Iris pigment epithelial cell (primary cell): ENCODE data around the gene DAB1.

ENCODE experiments used
- DNase-seq: peaks from one replicate; pipeline ENCODE4 v3.0.0-alpha.2; 2011; ENCODE audit warnings: low read depth

Gene DAB1

DNA sequence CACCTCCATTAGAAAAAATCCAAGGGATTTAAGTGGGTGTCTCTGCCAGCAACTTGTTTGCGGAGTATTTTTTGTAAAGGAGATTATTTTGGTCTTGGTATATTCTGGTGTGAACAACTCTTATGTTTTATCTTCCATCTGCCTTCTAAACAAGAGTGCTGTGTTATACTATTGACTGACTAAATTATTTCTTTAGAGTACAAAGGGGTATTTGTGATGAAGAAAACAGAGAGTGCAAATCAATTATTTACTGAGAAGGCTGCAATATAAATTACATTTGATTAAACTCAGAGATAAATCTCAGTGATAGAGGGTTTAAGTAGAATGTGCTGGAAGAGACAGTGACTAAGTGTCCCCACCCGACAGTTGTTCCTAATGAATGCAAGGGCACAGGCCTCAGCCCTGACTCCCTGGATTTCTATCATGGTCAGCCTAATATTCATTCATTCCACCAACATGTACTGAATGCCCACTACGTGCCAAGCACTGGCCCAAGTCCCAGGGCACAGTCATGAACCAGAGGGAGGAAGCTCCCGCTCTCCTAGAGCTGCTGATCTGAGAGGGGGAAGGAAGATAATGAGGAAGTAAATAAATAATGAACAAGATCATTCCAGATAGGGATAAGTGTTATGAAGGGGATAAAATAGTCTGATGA is 261.1 kb downstream of the DAB1 start:
- no peak for DNase-seq

DNA sequence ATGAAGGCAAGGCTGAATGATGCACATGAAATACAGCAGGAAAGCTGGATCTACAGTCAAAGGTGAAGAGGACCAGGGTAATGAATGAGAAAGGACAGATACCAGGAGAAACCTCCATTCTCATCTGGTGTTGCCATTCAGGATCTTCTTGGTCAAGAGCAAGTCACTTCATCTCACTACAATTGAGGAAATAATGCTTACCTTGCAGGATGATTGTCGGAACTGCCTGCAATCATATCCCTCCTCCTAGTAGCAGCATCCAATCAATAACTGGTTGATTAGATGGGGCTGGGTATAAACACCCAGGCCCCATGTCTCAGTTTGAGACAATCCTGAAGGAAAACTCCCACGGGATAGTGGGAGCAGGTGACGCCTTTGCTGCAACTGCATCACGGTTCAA is 263.3 kb downstream of the DAB1 start:
- no peak for DNase-seq

DNA sequence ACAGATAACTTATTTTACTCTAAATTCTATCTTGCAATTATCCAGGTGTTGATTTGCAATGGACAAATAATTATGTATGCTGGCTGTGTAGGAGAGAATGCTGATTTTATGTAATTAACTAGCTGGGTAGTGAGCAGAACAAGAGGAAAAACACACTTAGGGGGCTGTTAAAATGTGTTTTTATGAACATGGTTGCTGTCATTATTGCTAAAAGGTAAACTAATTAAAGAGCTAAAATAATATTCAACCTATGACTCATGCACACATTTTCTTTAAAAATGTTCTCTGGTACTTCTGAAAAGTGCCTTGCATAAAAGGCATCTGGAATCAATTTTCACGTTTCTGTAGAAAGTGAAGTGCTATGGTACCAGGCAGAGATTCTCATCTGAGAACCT is 265.3 kb downstream of the DAB1 start:
- no peak for DNase-seq

DNA sequence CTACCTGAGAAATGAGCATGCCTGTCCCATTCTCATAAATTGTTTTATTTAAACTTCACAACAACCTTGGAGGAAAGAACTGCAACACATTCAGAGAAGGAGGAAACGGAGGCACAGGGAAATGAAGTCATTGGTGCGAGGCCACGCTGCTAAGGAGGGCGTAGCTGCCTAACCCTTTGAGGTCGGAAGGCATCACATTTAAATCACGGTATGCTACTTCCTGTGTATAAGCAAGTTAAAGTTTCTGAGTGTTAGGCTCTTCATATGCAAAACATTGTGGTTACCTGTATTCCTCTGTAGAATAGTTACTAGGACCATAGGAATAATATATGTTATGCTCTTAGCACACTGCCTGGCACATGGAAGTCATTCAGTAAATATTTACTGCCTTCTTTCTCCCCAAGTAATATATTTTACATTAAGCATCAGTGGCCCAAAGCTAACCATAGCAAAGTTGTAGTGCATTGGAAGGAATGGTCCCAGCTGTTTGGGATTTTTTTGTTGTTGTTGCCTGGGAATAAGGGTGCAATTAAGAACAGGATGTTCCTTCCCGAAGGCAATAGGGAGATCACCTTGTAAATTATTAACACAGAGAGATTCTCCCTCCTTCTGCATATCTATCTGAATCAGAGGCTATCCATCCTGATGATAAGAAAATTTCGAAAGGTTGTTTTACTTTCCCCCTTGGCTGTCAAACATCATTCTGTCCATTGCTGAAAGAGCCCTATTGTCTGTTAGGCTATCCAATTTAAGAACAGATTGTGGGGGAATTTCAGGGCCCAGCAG is 265.8 kb downstream of the DAB1 start:
- DNase-seq, result no peak

DNA sequence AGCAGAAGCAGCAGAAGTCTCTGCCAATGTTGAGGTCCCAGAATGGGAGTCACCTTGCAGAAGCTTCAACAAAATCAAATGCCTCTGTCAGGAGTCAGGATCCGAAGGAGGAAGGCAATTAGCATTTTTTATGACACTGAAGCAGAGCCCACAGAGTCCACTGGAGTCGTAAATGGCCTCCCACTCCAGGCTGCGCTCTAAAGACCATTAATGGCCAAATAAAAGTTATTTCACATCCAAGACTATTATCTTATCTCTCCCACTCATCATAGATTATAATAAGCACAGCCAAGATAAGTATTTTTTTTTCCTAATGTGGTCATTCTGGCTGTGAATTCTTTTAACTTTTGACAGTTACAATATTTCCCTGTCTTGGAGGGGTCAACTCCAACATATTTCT is 267.0 kb downstream of the DAB1 start:
- DNase-seq, result no peak

DNA sequence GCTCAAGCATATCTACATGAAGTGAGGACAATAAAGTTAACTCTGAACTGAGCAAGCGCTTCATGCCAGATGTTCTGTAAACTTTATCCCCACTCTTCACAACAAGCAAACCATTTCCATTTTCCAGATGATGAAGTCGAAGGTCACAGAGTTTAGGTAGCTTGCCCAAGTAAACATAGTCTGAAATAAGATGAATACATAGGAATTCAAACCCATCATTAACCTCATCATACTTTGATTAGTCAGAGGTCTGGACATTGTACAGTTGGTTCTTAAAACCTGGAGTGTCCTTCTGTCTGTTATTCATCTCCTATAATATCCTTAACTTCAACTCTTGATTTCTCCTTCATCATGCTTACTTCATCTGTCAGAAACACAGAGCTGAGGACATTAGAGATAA is 277.8 kb downstream of the DAB1 start:
- no peak for DNase-seq

DNA sequence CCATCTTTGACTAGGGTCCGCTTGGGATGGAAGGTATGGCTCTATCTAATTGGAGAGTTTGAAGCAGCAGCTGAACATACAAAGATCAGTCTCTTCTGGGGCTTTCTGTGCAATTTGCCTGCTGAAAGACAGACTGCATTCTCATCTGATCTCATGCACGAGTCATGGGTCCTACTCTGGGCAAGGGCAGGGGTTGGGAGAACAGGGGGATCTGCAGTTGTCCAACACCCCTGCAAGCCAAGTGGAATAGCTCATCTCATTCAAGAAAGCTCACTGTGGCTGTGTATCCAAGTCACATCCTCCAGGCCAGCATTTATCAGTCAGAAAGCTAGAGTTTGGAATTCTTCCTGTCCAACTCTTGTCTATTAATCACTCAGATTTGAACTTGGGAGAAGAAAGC is 280.9 kb downstream of the DAB1 start:
- no peak for DNase-seq

DNA sequence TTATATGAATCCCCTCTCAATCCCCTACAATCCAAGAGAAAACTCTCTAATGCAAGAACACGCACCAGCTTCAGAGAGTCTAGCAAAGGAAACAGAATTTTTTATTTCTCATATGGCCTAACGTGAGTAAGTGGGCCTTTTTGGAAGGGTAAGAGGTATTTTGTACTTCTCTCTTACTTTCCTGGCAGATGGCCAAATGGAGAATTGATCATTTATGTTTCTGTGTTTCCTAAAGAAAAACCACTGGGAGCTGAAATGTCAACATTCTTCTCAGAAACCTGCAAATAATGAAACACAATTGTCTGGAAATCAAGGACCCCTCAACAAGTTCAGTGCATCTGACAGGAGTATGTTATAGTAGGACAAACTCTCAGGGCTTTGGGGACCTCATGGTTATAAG is 281.7 kb downstream of the DAB1 start:
- DNase-seq, result no peak

DNA sequence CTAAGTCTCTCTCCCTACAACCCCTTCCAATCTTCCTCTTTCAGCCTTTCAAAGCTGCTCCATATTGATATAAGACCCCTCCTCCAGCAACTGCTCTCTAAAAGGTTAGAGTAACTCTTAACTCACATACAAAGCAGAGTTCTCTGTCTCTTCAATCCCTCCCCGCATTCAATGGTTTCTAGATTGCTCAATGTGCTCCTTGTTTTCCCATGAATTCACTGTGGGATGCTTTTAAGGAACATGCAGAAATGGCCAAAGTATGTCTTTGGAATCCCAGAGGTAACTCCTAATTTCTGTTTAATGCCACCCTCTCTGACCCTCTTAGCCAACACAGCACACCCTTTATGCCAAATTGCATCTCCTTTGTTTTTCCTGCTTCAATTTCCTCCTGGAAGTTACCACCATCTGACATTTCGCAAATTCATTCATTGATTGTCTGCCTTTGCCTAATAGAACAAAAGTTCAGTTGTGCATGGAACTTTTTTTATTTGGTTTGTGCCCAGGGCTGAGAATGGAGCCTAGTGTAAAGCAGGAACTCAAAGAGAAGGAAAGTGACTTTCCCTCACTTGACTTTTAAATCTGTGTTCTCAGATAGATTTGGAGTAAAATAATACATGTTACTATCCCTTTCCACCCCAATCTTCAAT is 285.3 kb downstream of the DAB1 start:
- no peak for DNase-seq

DNA sequence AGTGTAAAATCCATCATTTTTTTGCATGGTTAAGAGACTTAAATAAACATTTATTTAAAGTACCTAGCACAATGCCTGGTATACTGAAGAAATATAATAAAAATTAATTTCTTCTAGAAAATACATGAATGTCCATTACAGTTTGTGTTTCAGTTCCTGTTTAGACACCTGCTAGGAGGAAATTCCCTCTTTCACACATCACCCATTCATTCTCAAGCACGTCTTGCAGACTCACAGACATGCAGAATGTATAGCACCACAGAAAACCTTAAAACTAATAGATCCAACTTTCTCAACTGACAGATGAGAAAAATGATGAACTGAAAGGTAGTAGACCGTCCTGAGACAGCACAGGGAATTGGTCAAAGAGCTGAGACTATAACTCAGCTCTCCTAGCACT is 285.9 kb downstream of the DAB1 start:
- no peak for DNase-seq

DNA sequence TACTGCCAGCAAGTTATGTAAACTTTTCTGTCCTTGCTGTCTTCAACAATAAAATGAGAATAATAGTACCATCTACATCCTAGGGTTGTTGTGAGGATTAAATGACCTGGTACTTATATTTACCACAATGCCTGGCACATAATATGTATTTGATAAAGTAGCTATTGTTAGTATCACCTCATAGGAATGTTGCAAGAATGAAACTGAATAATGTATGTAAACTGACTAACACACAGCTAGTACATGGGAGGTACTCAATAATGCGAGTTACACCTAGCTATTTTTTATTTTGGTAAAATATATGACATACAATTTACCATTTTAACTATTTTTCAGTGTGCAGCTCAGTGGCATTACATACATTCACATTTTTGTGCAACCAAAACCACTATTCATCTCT is 289.1 kb downstream of the DAB1 start:
- no peak for DNase-seq

DNA sequence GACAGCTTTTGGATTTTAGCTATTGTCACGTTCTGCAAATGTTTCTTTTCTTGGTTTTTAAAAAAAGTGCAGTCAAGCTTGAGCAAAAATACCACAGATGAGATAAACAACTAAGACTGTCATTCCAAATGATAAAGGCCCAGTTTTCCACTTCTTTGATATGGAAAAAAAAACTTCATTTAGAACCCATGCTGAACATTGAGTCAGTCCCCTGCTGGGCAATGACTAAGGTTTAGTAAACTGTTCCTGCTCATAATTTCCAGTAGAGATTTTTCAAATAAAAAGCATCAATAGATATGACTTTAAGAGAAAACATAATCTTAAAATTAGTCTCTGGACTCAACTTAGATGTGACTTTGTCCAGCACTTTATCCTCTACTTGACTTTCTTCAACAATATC is 290.2 kb downstream of the DAB1 start:
- DNase-seq, result peak; percentile 11

DNA sequence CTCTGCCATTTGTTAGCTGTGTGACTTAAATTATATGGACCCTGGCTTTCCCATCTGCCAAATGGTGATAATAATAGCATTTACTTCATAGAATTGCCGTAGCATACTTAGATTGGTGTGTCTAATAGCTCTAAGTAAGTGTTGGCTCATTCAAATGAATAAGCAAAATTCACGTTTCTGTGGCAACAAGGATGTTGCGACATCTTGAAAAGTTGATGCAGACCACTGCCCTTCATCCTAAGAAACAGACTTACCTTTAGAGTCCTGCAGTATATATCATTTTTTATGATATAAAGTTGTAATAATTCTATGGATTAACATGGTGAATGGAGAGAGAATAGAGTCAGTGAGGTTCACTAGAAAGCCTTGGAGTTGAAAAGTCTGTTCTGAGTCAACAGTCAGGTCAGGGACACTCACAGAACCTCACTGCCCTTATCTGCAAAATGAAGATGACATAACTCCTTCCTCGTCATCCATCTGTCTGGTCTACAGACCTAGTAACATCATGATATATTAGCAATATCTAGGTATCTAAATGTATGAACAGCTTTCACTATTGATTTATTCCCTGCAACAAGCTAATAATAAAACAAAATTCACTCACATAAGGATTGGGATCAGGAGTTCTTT is 290.8 kb downstream of the DAB1 start:
- DNase-seq, result no peak

DNA sequence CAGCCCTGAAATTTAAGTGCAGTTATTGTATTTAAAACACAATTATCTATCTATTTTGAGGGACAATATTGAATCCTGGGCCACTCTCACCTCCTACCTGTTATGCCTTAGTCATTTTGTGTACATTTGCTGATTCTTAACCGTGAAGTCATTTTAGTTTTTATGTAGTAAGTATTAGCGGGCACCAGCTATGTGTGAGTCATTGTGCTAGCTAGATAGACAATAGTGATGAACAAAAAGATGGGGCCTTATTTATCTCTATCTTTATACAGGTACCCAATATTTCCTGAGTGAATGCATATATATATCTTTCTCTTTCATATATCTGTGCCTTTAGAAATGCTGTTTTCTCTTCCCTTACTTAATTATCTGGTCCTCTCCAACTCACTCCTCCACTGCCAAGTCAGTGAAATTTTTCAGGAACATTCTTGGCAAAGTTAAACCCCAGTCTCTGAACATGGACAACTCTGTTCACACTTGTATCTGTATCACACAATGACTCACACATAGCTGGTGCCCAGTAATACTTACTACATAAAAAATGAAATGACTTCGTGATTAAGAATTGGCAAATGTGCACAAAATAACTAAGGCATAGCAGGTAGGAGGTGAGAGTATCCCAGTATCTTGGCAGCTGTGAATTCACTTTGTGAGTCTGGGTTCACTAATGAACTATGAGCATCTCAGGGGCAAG is 292.0 kb downstream of the DAB1 start:
- peak; percentile 18 for DNase-seq

DNA sequence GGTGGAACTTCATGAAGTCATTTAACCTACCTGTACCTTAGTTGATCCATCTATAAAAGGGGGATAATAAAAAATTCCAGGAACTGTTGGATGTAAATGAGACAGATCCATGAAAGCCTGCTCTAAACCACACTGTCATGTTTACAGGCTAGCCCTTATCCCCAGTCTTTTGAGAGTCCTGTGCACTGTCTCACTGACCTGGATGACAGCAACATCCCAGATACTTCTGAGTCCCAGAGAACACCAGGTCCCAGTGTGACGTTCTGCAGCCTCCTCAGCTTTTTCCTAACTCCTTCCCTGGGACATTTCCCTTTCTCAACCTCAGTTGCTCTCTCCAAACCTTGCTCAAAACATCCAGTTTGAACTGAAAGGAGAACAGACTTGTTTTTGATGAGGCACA is 292.6 kb downstream of the DAB1 start:
- no peak for DNase-seq

DNA sequence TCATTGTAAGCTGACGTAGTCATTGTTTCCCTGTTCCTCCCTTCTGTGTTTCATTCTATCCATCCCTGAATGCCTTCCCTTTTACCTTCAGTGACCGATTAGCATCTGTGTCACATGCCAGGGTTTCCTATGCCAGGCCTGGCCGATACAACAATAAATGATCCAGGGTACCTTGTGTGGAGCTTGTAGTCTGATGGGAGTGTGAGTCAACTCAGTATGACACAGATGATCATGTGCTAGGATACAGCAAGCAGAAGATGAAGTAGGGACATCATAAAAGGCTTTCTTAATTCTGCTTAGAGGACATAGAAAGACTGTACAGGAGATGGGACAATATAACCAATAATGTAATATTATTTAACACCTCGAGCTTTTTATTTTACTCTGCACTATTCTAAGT is 294.0 kb downstream of the DAB1 start:
- no peak for DNase-seq

DNA sequence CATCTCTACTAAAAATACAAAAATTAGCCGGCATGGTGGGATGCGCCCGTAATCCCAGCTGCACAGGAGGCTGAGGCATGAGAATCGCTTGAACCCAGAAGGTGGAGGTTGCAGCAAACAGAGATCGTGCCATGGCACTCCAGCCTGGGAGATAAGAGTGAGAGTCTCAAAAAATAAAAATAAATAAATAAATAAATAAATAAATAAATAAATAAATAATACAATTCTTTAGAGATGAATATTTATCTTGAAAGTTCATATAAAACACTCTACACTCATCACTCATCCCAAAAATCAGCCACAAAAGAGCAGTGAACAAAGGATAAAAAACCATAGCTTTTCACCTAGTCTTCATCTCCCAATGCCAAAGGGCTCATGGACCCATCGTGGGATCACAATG is 295.9 kb downstream of the DAB1 start:
- no peak for DNase-seq

DNA sequence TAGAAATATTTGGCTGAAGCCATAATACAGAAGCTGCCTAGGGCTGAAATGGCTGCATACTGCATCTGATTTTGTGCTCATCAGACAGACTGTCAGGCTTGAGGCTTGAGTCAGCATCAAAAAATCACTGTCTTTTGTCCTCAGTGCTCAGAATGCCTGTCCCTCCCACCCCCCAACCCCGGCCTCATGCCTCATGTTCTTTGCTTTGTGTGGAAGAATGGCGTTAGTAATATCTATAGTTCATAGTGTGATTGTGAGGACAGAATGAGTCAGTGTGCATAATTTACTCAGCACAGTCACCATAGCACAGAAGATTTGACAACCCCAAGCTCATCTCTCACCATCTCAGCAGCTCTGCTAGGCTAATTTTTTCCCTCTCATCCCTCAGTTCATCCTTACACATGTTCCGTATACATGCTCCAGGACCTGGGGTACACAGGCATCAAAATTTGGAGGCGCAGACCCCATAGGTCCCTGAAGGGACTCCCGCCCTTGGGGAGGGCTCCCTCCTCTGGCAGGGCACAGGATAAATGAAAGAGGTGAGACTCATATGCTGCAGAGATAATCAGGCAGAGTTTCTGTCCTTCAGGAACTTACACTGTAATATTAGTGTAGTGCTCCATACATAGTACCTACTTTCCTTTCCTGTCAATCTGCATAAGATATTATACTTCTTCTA is 299.0 kb downstream of the DAB1 start:
- no peak for DNase-seq

DNA sequence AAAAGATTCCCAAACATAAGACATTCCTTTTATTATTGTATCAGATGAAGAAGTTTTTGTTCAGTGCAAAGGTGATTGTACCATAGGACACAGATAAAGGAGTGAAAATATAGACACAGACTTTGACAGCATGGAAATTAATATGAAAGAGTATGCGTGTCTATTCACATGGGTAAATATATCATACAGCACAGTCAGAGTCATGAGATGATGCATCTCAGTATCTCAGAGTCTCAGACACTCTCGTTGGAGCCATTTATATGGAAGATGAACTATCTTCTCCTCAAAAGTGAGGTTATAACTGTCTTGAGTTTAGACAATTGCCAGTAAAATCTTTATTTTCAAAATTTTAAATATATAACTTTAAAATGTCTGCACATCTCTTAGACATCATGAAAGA is 299.7 kb downstream of the DAB1 start:
- DNase-seq, result no peak

DNA sequence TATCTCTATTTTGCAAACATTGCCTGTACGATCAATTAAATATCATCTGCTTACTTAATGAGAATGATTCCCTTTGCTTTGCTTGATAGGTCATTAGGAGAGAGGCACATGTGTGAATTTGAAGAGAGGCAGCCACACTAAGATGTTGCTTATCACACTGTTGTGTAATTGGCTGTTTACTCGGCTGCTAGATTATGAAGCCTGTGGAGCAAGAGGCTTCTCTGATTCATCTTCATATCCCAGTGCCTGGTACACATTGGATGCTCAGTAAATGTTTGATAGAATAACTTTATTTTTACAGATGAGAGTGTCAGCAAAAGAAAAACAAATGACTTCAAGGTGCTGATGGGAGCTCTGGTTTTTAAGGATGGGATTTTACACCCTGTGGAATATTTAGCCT is 301.8 kb downstream of the DAB1 start:
- no peak for DNase-seq

DNA sequence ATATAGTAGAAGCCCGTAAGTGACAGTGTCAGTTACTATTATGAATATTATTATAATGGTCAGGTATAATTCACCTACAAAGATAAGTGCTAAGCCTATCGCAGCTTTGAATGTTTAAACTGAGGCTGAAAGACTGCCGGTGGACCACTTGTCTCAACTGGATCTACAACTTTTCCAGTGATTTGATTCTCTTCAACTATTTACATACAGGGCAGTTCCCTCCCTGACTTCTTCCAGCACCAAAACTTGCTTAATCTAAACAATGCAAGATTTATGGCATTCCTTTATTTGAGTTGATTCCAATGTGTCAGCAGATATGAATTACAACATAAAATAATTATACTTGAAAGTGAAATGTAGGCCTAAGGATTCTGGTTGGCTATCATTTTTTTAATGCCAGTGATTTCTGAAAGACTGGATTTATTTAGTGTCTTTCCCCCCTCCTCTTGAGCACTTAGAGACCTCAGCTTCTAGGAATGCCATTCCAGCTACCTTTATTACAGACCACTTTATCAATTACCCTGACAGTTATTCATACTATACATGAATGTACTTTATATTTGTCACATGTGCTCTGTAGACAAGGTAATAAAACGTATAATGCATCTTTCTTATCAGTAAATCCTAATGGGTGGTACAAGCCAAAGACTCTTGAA is 304.8 kb downstream of the DAB1 start:
- no peak for DNase-seq
